Mesendoderm (in vitro differentiated cells): ENCODE measurements around the gene RNF126.
"Not testable (repeated sequence)": the region's sequence is repeated elsewhere in the genome, so short reads cannot be mapped to it uniquely, and the experiment has no call there.

Experiments
- DNase-seq: peaks from one replicate; pipeline ENCODE4 v3.0.0; 2013
- H2AK5ac ChIP-seq: 2 replicates; pipeline ENCODE4 v1.6.1; 2013; ENCODE audit warnings: low read length, inconsistent platforms
- H2BK120ac ChIP-seq: 2 replicates; pipeline ENCODE4 v1.6.1; 2013; ENCODE audit warnings: low read depth, mild to moderate bottlenecking, low read length, moderate library complexity, mixed read lengths
- H2BK15ac ChIP-seq: replicated peaks from 2 replicates; pipeline ENCODE4 v1.6.1; 2013; ENCODE audit warnings: low read depth, mild to moderate bottlenecking, moderate library complexity
- H2BK5ac ChIP-seq: 2 replicates; pipeline ENCODE4 v1.6.1; 2013; ENCODE audit warnings: low read length, inconsistent platforms
- H3K18ac ChIP-seq: 2 replicates; pipeline ENCODE4 v1.6.1; 2013; ENCODE audit warnings: mild to moderate bottlenecking, low read length, mixed read lengths
- H3K23ac ChIP-seq: one replicate; pipeline ENCODE4 v1.6.1; 2013; ENCODE audit warnings: low read length
- H3K27ac ChIP-seq: 2 replicates; pipeline ENCODE4 v1.5.1; 2013; ENCODE audit warnings: low read depth, mild to moderate bottlenecking, inconsistent platforms, low read length, moderate library complexity
- H3K27me3 ChIP-seq: 2 replicates; pipeline ENCODE4 v1.6.1; 2013; ENCODE audit warnings: low read length, control low read depth, mild to moderate bottlenecking, inconsistent platforms; ENCODE audit not compliant: insufficient read depth, poor library complexity
- H3K36me3 ChIP-seq: 2 replicates; pipeline ENCODE4 v1.6.1; 2013; ENCODE audit warnings: low read length, inconsistent platforms; ENCODE audit not compliant: control insufficient read depth, insufficient read depth
- H3K4ac ChIP-seq: one replicate; pipeline ENCODE4 v1.6.1; 2013; ENCODE audit warnings: low read depth, mild to moderate bottlenecking, low read length, moderate library complexity
- H3K4me1 ChIP-seq: 2 replicates; pipeline ENCODE4 v1.6.1; 2013; ENCODE audit warnings: low read depth, low read length, inconsistent platforms; ENCODE audit not compliant: control insufficient read depth
- H3K4me2 ChIP-seq: 2 replicates; pipeline ENCODE4 v1.6.1; 2013; ENCODE audit warnings: low read length
- H3K4me3 ChIP-seq: 2 replicates; pipeline ENCODE4 v1.5.1; 2013; ENCODE audit warnings: mild to moderate bottlenecking, low read length
- H3K56ac ChIP-seq: one replicate; pipeline ENCODE4 v1.6.1; 2013; ENCODE audit warnings: low read length
- H3K79me1 ChIP-seq: 2 replicates; pipeline ENCODE4 v1.6.1; 2013; ENCODE audit warnings: low read length, inconsistent platforms
- H3K79me2 ChIP-seq: 2 replicates; pipeline ENCODE4 v1.6.1; 2013; ENCODE audit warnings: mild to moderate bottlenecking, low read length; ENCODE audit not compliant: control insufficient read depth, insufficient read depth
- H3K9ac ChIP-seq: 2 replicates; pipeline ENCODE4 v1.6.1; 2013; ENCODE audit warnings: low read length, inconsistent platforms
- H4K5ac ChIP-seq: one replicate; pipeline ENCODE4 v1.6.1; 2013; ENCODE audit warnings: low read length
- H4K8ac ChIP-seq: one replicate; pipeline ENCODE4 v1.6.1; 2013; ENCODE audit warnings: low read depth, mild to moderate bottlenecking, control low read depth, low read length, moderate library complexity
- WGBS: extraction: QIAGEN DNeasy Blood & Tissue Kit; methylation state at CpG from one replicate; pipeline ENCODE4 v1.1.7; 2013; ENCODE audit warnings: low lambda C conversion rate, missing lambda C conversion rate; ENCODE audit not compliant: insufficient coverage; ENCODE audit errors: extremely low coverage; 5-methylcytosine and 5-hydroxymethylcytosine counted together

Gene RNF126

GRCh38 chr19:608155-609003 lies 54.6 kb downstream of the RNF126 start:
- Histone ChIP-seq H3K4me3 (no peak overlapping the region), H3K79me2 (no peaks in the 10 kb centered on the region), H3K23ac (no peak overlapping the region), H3K4me2 (no peak overlapping the region), H4K5ac (no peak overlapping the region), H3K79me1 (no peaks in the 10 kb centered on the region), H4K8ac (no peak overlapping the region), H3K9ac (no peak overlapping the region), H3K18ac (no peak overlapping the region), H2BK120ac (no peak overlapping the region), H3K27ac (no peak overlapping the region), H3K36me3 (no peaks in the 10 kb centered on the region), H2AK5ac (no peak overlapping the region), H3K4me1 (no peaks in the 10 kb centered on the region), H3K56ac (no peak overlapping the region), H3K4ac (no peak overlapping the region), H3K27me3 (no peaks in the 10 kb centered on the region), H2BK15ac (no peak overlapping the region), H2BK5ac (no peak overlapping the region)
- WGBS, result no CpG with 5 or more reads among the region's 30 CpGs
- DNase-seq, result no peak

DNA sequence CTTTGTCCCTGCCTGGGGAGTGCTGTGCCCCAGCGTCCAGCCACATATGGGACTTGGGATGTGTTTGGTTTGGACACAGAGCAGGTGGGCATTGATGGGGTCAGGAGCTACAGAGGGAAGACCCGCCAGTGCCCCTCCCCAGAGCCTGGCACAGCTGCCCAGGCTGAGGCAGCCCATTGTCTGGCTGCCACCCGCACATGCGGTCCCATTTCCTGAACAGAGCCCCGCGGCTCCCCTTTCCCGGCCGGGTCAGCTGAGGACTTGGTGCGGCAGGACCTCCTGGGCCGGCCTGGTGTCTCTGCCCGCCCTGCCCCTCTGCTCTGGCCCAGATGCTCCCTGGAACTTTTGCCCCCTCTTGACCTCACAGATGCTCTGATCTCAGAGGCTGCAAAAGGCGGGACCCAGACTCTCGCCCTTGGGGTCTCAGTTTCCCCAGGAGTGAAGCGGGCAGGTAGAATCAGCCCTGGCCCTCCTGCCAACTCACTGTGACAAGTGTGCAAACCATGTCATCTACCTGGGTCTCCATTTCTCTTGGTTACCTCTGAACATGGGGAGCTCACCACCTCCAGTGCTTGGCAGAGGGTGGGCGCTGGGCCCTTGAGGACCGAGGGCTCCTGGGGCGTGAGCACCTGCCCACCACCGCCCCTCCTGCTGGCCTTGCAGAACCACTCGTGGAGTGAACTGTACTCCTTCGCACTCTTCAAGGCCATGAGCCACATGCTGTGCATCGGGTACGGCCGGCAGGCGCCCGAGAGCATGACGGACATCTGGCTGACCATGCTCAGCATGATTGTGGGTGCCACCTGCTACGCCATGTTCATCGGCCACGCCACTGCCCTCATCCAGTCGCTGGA lies 55.5 kb downstream of the RNF126 start:
- Histone ChIP-seq H3K23ac (no peak overlapping the region), H2BK5ac (no peak overlapping the region), H3K56ac (no peak overlapping the region), H4K8ac (no peak overlapping the region), H3K27me3 (no peaks in the 10 kb centered on the region), H3K4me2 (no peak overlapping the region), H3K79me1 (no peaks in the 10 kb centered on the region), H2AK5ac (no peak overlapping the region), H3K27ac (no peak overlapping the region), H2BK120ac (no peak overlapping the region), H3K79me2 (no peaks in the 10 kb centered on the region), H3K4ac (no peak overlapping the region), H3K18ac (no peak overlapping the region), H3K9ac (no peak overlapping the region), H3K4me1 (no peaks in the 10 kb centered on the region), H2BK15ac (no peak overlapping the region), H4K5ac (no peak overlapping the region), H3K4me3 (no peak overlapping the region), H3K36me3 (no peaks in the 10 kb centered on the region)
- WGBS, result no CpG with 5 or more reads among the region's 30 CpGs
- DNase-seq, result no peak

DNA sequence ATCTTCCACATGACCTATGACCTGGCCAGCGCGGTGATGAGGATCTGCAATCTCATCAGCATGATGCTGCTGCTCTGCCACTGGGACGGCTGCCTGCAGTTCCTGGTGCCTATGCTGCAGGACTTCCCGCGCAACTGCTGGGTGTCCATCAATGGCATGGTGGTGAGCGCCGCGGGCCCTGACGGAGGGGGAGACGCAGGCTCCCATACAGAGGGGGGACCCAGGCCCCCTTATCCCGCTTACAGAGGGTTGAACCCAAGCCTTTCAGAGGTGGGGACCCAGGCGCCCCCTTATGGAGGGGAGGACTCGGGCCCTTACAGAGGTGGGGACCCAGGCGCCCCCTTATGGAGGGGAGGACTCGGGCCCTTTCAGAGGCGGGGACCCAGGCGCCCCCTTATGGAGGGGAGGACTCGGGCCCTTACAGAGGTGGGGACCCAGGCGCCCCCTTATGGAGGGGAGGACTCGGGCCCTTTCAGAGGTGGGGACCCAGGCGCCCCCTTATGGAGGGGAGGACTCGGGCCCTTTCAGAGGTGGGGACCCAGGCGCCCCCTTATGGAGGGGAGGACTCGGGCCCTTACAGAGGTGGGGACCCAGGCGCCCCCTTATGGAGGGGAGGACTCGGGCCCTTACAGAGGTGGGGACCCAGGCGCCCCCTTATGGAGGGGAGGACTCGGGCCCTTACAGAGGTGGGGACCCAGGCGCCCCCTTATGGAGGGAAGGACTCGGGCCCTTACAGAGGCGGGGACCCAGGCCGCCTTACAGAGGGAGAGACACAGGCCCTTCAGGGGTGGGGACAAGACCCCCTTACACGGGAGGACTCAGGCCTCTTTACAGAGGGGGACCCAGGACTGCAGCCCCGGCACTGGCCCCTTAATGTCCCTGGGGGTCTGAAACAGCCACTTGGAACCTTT lies 57.7 kb downstream of the RNF126 start:
- not testable (repeated sequence) for H3K27me3 ChIP-seq, H3K23ac ChIP-seq, H2AK5ac ChIP-seq, H4K5ac ChIP-seq, DNase-seq, H4K8ac ChIP-seq, H2BK120ac ChIP-seq, H3K4me3 ChIP-seq, H3K4ac ChIP-seq, H3K27ac ChIP-seq, H3K4me1 ChIP-seq, H2BK5ac ChIP-seq, H3K9ac ChIP-seq, H3K79me1 ChIP-seq, H3K18ac ChIP-seq, H3K4me2 ChIP-seq, H3K36me3 ChIP-seq, H3K79me2 ChIP-seq, H2BK15ac ChIP-seq
- no CpG with 5 or more reads among the region's 34 CpGs for WGBS
- H3K56ac ChIP-seq, result peak overlapping the region; percentile 25

GRCh38 chr19:604355-604754 lies 58.7 kb downstream of the RNF126 start:
- H3K4me1 ChIP-seq, result no peaks in the 10 kb centered on the region
- H3K27me3 ChIP-seq, result no peaks in the 10 kb centered on the region
- no peak overlapping the region for H2BK120ac ChIP-seq
- no peak overlapping the region for H3K9ac ChIP-seq
- no peak overlapping the region for H3K56ac ChIP-seq
- no peak overlapping the region for H3K27ac ChIP-seq
- no peak overlapping the region for H2AK5ac ChIP-seq
- H3K4me3 ChIP-seq, result no peak overlapping the region
- DNase-seq, result peak; percentile 59
- H2BK5ac ChIP-seq, result no peak overlapping the region
- H3K4me2 ChIP-seq, result no peak overlapping the region
- no peaks in the 10 kb centered on the region for H3K36me3 ChIP-seq
- no peak overlapping the region for H4K8ac ChIP-seq
- no peaks in the 10 kb centered on the region for H3K79me1 ChIP-seq
- H3K4ac ChIP-seq, result no peak overlapping the region
- no peak overlapping the region for H3K23ac ChIP-seq
- whole genome bisulfite sequencing, result no CpG with 5 or more reads among the region's 11 CpGs
- no peak overlapping the region for H4K5ac ChIP-seq
- H3K18ac ChIP-seq, result no peak overlapping the region
- no peak overlapping the region for H2BK15ac ChIP-seq
- H3K79me2 ChIP-seq, result no peaks in the 10 kb centered on the region

DNA sequence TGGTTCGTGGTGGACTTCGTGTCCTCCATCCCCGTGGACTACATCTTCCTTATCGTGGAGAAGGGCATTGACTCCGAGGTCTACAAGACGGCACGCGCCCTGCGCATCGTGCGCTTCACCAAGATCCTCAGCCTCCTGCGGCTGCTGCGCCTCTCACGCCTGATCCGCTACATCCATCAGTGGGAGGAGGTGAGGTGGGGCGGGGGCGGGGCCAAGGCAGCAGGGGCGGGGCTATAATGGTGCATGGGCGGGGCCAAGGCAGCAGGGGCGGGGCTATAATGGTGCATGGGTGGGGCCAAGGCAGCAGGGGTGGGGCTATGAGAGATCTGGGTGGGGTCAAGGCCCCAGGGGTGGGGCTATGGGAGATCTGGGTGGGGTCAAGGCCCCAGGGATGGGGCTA lies 59.2 kb downstream of the RNF126 start:
- H2AK5ac ChIP-seq, H3K23ac ChIP-seq, H3K4me1 ChIP-seq, H2BK120ac ChIP-seq, H3K79me1 ChIP-seq, DNase-seq, H2BK5ac ChIP-seq, H3K4ac ChIP-seq, H3K4me3 ChIP-seq, H3K56ac ChIP-seq, H4K5ac ChIP-seq, H3K9ac ChIP-seq, H3K79me2 ChIP-seq, H3K18ac ChIP-seq, H4K8ac ChIP-seq, H2BK15ac ChIP-seq, H3K36me3 ChIP-seq, H3K27ac ChIP-seq, H3K27me3 ChIP-seq, H3K4me2 ChIP-seq: not testable (repeated sequence)
- no CpG with 5 or more reads among the region's 20 CpGs for WGBS
